A673 (cell line): Measurements from ENCODE around the gene KCNF1. TPM values are rescaled to one million over a fixed set of nuclear protein-coding genes. Genes with fewer than 3 reads are reported as not detected.

ENCODE experiments used
- BruUV-seq: library from RNA; stranded (reverse); fragments of 400-500 nt; replicated peaks from 2 replicates; lab custom pipeline; 2021; lab: Mats Ljungman, UMichigan
- CTCF ChIA-PET: fragments of 300-600 bp; sonication (Branson Sonifier 250); formaldehyde crosslinking; loops from one replicate; lab custom pipeline; 2022; ENCODE audit warnings: antibody characterized with exemption; lab: Charles Lee
- POLR2A ChIA-PET: fragments of 300-600 bp; sonication (Branson Sonifier 250); formaldehyde crosslinking; loops from one replicate; lab custom pipeline; 2022; ENCODE audit warnings: antibody characterized with exemption; ENCODE audit not compliant: low non-redundant PET; lab: Charles Lee
- DNase-seq: peaks from one replicate; pipeline ENCODE4 v3.0.0-alpha.2; 2015; ENCODE audit warnings: low spot score
- H3K27ac ChIP-seq: fragments of 200-600 bp; sonication (generic); 2 replicates; pipeline ENCODE4 v1.5.1; 2016; ENCODE audit warnings: mixed run types, low read depth, mild to moderate bottlenecking, mixed read lengths, antibody characterized with exemption, low read length; ENCODE audit not compliant: poor library complexity, severe bottlenecking
- H3K27me3 ChIP-seq: fragments of 200-600 bp; sonication (generic); replicated peaks from 2 replicates; pipeline ENCODE4 v1.6.1; 2017; ENCODE audit warnings: mixed run types, low read depth, mild to moderate bottlenecking, mixed read lengths, antibody characterized with exemption, low read length; ENCODE audit not compliant: insufficient read depth, poor library complexity
- H3K36me3 ChIP-seq: fragments of 200-600 bp; sonication (generic); 2 replicates; pipeline ENCODE4 v1.6.1; 2016; ENCODE audit warnings: mixed run types, mild to moderate bottlenecking, mixed read lengths, antibody characterized with exemption, low read length; ENCODE audit not compliant: insufficient read depth, poor library complexity, severe bottlenecking
- H3K4me1 ChIP-seq: fragments of 200-600 bp; sonication (generic); 2 replicates; pipeline ENCODE4 v1.6.1; 2017; ENCODE audit warnings: mixed run types, mild to moderate bottlenecking, mixed read lengths, antibody characterized with exemption, low read length; ENCODE audit not compliant: insufficient read depth, poor library complexity, severe bottlenecking
- H3K4me3 ChIP-seq: fragments of 200-600 bp; sonication (generic); 2 replicates; pipeline ENCODE4 v1.5.1; 2016; ENCODE audit warnings: low read depth, mixed run types, mild to moderate bottlenecking, mixed read lengths, low read length; ENCODE audit not compliant: poor library complexity, severe bottlenecking
- H3K9me3 ChIP-seq: fragments of 200-600 bp; sonication (generic); 2 replicates; pipeline ENCODE4 v1.6.1; 2016; ENCODE audit warnings: mixed run types, low read depth, mild to moderate bottlenecking, mixed read lengths, antibody characterized with exemption, low read length; ENCODE audit not compliant: poor library complexity, severe bottlenecking
- EZH2 ChIP-seq: fragments of 200-600 bp; sonication (generic); IDR thresholded peaks from 2 replicates; pipeline ENCODE4 v1.6.1; 2017; ENCODE audit warnings: borderline replicate concordance, low read depth, mild to moderate bottlenecking, mixed read lengths, antibody characterized with exemption, low read length; ENCODE audit not compliant: poor library complexity, severe bottlenecking
- intact Hi-C: fragments of 100-400 bp; cut with micrococcal nuclease; formaldehyde crosslinking; loops from one replicate; pipeline ENCODE4 v1.10.0; 2022; ENCODE audit not compliant: unreplicated experiment
- total RNA-seq: library from RNA; stranded (reverse); gene quantifications from 2 replicates; pipeline ENCODE4 v1.2.3, GENCODE V29; 2021
- TF ChIP-seq, protein P1 (sequence below): fragments of 300-800, 200-600 bp; sonication (generic); conservative IDR thresholded peaks from 2 replicates; pipeline ENCODE4 v1.5.1; 2017; ENCODE audit warnings: low read depth, mild to moderate bottlenecking, antibody characterized with exemption, low read length, moderate library complexity, mixed read lengths

The KCNF1 gene
- total RNA-seq, 1 experiment from 2014 or later: 0.32 TPM

DNA sequence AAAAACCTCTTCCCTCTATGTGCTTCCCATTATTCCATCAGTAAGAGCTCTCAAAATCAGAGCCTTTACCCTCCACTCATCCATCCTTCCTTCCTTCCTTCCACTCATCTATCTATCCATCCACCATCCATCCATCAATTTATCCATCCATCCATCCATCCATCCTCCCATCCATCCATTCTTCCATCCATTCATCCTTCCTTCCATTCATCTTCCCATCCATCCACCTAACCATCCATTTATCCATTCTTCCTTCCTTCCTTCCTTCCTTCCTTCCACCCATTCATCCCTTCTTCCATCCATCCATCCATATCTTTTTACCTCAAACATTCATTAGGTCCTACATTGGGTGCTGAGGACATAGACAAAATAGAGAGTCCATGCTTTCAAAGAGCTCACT lies 19.4 kb upstream of the KCNF1 start:
- Histone ChIP-seq H3K4me3 (no peak overlapping the region), H3K9me3 (no peaks in the 10 kb centered on the region), H3K4me1 (peaks cover 6% of the 10 kb centered on the region), H3K27me3 (no peaks in the 10 kb centered on the region), H3K36me3 (no peaks in the 10 kb centered on the region), H3K27ac (no peak overlapping the region)
- ChIA-PET CTCF (no interaction called here), POLR2A (no interaction called here)
- no peak for TF ChIP-seq EZH2
- TF ChIP-seq, protein P1, sequence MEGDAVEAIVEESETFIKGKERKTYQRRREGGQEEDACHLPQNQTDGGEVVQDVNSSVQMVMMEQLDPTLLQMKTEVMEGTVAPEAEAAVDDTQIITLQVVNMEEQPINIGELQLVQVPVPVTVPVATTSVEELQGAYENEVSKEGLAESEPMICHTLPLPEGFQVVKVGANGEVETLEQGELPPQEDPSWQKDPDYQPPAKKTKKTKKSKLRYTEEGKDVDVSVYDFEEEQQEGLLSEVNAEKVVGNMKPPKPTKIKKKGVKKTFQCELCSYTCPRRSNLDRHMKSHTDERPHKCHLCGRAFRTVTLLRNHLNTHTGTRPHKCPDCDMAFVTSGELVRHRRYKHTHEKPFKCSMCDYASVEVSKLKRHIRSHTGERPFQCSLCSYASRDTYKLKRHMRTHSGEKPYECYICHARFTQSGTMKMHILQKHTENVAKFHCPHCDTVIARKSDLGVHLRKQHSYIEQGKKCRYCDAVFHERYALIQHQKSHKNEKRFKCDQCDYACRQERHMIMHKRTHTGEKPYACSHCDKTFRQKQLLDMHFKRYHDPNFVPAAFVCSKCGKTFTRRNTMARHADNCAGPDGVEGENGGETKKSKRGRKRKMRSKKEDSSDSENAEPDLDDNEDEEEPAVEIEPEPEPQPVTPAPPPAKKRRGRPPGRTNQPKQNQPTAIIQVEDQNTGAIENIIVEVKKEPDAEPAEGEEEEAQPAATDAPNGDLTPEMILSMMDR: no peak
- DNase-seq: no peak
- no TSS peak for BruUV-seq
- intact Hi-C loops: no loop called here

DNA sequence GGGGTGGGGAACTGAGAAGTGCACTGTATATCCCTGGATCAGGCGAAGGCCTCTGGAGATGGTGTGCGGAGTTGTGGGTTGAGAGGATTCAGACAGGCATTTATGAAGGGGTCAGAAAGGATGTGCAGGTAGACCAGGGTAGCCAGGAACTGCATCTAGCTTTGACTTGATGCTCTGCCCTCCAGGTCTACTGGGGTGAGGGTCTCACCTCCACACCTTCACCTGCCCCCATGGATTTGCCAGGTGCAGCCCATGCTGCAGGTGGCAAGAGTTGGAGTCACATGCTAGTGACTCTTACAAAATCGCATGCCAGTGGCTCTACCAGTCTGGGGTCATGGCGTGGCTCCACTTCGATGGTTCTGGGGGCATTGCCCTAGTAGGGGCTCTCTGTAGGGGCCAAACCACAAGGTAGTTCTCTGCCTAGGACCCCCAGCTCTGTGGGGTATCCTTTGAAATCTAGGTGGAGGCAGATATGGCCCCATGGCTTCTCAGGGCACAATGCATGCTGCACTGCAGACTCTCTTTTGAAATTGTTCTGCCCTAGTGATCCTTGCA lies 18.9 kb upstream of the KCNF1 start:
- POLR2A ChIA-PET: no interaction called here

DNA sequence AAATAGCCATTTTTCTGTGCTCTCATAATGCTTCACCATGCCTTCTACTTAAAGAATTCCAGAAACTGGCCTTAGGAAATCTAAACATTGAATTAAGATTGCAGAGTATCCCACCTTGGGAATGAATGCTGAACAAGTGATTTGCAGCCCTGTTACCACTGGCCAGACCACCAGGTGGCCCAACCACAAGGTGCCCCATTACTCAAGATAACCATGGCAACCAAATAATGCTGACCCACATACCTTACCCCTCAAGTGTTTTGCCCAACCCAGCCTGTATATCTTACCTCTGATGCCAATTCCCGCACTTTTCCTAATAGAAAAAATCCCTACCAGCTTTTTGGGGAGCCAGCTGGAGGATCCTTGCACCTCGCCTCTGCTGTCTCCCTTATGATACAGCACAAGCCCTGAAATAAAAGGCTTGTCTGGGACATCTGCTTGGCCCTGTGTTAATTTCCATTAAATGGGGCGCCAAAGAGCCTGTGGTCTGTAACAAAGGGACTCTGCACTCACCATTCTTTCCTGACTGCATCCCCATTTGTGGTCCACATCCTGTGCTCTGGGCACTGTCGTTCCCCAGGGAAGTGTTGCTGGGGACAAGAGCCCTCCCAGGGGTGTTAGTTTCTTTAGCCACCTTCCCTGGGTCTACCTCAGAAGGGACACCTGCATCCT lies 17.3 kb upstream of the KCNF1 start:
- intact Hi-C loops: no loop called here
- CTCF ChIA-PET: no interaction called here
- Histone ChIP-seq H3K27ac (no peak overlapping the region), H3K36me3 (no peaks in the 10 kb centered on the region), H3K4me1 (peaks cover 2% of the 10 kb centered on the region), H3K9me3 (no peaks in the 10 kb centered on the region), H3K27me3 (no peaks in the 10 kb centered on the region), H3K4me3 (no peak overlapping the region)
- TF ChIP-seq EZH2: no peak
- TF ChIP-seq, protein P1: no peak
- POLR2A ChIA-PET: no interaction called here
- no peak for DNase-seq
- no TSS peak for BruUV-seq

More for the DNA sequence above, 18.9 kb upstream of the KCNF1 start:
- TF ChIP-seq, protein P1: no peak
- TF ChIP-seq EZH2: no peak
- no peaks in the 10 kb centered on the region for H3K27me3 ChIP-seq
- no peak for DNase-seq
- CTCF ChIA-PET: no interaction called here
- BruUV-seq: no TSS peak
- peaks cover 2% of the 10 kb centered on the region for H3K4me1 ChIP-seq
- intact Hi-C loops: no loop called here
- H3K27ac ChIP-seq: no peak overlapping the region
- H3K4me3 ChIP-seq: no peak overlapping the region
- no peaks in the 10 kb centered on the region for H3K36me3 ChIP-seq
- no peaks in the 10 kb centered on the region for H3K9me3 ChIP-seq
